ENCODE results near the gene MED13L.
"Not testable (repeated sequence)": the region's sequence is repeated elsewhere in the genome, so short reads cannot be mapped to it uniquely, and the experiment has no call there.

Gene MED13L

DNA sequence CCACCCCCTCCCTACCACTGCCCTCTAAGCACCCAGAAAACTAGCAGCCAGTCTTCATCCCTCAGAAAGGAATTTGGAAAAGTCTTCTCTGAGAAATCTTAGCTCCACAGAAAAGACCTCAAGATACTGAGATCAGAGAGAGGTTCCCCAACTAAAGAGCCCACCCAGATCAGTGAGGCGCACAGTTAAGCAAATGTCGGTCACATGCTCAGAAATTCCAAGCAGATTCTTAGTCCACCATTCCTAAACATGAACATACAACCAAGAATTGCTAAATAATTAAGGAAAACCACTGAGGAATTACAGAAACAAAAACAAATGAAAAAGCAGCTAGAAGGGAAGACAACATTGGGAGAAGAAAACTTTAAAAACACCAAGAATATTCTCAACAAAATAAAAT is 32.3 kb downstream of the MED13L start:
- no peak for DNase-seq

DNA sequence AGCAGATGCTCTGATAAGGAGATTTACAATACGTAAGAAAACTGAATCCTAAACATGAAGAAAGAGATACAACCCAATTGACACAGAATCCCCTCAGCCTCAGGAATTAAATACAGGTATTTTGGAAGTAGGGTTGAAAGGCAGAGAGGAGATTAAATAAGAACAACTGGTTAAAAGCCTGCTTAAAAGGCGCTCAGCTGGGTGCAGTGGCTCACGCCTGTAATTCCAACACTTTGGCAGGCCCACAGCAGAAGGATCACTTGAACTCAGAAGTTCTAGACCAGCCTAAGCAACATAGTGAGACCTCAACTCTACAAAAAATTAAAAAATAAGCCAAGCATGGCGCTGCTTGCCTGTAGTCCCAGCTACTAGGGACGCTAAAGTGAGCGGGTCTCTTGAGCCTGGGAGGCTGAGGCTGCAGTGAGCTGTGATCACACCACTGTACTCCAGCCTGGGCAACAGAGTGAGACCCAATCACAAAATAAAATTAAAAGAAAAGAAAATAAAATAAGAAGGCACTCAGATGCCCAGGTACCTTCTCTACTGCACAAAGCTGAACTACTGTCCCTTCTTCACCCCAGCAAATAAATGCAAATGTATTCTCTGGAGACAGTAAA is 32.9 kb downstream of the MED13L start:
- no peak for DNase-seq

- DNase-seq, result no peak
Observed at GRCh38 chr12:116244001-116244400, 33.5 kb downstream of the MED13L start.

DNA sequence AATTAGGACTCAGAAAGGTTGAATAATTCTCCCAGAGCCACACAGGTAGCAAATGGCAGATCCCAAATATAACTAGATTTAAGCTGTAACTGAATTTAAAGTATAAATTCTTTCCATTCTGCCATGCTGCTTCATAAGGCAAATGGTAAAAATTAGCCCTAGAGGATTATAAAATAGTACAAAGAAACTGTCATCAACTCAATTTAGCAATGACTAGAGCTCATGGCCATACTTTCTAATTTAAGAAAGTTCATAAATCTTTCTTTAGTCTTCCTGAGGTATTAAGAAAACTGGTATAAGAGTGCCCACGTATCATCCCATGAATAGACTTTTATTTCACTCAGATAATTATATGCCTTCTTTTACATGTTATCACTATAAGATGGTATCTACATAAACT is 34.8 kb downstream of the MED13L start:
- no peak for DNase-seq

DNA sequence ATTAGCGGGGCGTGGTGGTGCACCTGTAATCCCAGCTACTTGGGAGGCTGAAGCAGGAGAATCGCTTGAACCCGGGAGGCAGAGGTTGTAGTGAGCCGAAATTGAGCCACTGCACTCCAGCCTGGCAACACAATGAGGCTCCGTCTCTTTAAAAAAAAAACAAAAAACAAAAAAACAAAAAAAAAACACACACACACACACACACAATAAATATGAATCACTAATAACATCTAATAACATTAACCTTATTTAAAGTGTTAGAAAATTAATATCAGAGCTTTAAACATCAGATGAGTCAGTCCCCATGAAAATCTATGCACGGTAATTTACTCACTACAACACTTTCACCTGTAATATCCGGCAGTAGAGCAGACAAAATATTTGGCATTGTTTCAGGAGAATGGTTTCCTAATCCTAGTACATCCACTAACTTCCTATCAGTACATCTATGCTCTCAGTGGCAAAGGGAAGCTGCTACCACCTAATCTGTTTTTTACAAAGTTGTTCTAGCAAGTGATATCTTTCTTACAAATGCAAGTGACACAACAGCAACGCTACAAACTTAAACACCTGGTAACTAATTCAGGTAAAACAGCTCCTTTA is 36.2 kb downstream of the MED13L start:
- DNase-seq, result no peak

- DNase-seq, result not testable (repeated sequence)
Observed at GRCh38 chr12:116238570-116239119, 38.8 kb downstream of the MED13L start.

- no peak for DNase-seq
Observed at GRCh38 chr12:116238149-116238548, 39.3 kb downstream of the MED13L start.

- no peak for DNase-seq
Observed at GRCh38 chr12:116236976-116237375, 40.5 kb downstream of the MED13L start.

GRCh38 chr12:116236148-116236731 is 41.3 kb downstream of the MED13L start:
- DNase-seq, result no peak

DNA sequence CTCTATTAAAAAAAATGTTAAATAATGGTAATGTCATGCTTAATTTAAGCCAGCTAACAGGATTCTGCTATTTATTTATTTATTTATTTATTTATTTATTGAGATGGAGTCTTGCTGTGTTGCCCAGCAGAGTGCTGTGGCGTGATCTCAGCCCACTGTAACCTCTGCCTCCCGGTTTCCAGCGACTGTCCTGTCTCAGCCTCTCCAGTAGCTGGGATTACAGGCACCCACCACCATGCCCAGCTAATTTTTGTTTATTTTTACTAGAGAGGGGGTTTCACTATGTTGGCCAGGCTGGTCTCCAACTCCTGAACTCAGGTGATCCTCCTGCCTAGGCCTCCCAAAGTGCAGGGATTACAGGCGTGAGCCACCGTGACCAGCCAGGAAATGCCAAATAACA is 43.3 kb downstream of the MED13L start:
- not testable (repeated sequence) for DNase-seq

DNA sequence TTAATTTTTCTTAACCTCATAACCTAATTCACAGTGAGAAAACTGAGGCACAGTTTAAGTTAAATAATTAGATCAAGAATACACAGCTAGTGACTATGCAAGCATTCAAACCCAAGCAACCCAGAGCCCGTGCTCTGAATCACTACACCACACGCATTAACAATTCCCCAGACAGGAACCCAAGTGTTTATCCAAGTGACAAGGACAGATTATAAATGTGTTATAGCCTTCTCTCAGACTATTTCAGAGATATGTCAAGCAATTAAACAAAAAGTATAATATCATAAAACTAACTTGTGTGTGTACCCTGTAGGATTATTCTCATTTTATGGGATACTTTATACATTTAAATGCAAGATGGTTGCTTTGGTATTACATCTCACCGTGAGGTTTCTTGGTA is 43.8 kb downstream of the MED13L start:
- no peak for DNase-seq

GRCh38 chr12:116227811-116228210 is 49.7 kb downstream of the MED13L start:
- no peak for DNase-seq

DNA sequence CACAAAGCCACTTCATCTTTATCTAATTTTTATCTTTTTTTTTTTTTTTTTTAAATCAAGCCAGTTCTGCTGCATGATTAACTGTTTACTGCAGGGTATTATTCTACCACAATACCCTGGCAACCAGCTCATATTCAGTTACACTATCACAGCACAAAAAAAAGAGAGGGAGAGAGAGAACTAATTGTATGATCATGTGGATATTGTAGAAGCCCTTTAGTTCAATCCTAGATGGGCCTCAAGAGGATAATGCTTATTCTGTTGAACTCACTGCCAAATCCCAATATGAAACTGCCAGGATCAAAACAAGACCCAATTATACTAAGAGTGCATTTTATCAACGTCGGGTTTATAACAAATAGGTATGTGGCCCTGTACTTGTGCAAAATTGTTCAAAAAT is 51.5 kb downstream of the MED13L start:
- DNase-seq, result no peak

GRCh38 chr12:116222358-116222757 is 55.1 kb downstream of the MED13L start:
- no peak for DNase-seq

GRCh38 chr12:116220756-116221155 is 56.7 kb downstream of the MED13L start:
- no peak for DNase-seq

GRCh38 chr12:116217045-116217735 is 60.3 kb downstream of the MED13L start:
- DNase-seq, result no peak

- no peak for DNase-seq
Observed at GRCh38 chr12:116216022-116216756, 61.3 kb downstream of the MED13L start.

- no peak for DNase-seq
Observed at GRCh38 chr12:116215023-116215422, 62.5 kb downstream of the MED13L start.

DNA sequence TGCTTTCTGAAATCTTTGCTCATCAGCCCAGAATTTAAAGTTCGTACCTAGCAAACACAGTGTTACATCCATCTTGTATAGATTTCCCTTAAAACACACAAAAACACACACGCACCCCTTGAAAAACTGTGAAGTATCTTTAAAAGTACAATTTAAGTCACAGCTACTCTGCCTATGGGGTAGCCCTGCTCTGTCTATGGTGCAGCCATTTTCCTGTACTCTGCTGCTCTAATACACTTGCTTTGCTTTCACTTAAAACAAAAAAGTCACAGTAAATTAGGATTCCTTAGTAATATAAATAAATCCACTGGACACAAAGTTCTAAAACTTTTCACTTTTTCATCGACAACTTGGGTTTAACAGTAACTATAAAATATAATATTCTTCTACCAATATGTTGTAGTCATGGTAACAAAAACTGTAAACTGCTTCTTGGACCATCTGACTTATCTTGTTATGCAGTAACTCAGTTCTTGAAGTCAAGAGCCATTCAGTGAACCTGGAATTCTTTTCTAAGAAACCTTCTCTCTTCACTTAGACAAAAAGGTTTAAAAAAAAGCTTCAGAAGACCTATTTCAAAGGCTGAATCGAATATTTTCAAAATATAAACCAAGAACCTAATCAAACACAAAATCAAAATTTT is 63.5 kb downstream of the MED13L start:
- DNase-seq, result no peak

- no peak for DNase-seq
Observed at GRCh38 chr12:116213014-116213413, 64.5 kb downstream of the MED13L start.

DNA sequence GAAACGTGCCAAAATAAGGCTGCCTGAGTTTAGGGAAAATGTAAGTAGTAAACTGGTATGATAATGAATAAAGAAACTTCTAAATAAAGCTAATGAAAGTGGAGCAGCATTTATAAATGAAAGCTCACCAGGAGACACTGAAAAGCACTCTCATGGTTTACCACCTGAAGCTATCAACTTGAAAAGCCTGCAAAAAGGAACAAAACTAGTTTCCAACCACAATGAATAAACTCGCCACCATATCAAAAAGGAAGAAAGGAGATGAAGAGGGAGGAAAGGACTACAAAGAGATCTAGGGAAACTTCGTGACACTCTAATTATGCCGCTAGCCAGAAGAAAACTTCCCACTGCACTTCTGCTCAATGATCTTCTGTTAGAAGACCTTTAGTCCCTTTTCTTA is 66.7 kb downstream of the MED13L start:
- no peak for DNase-seq

- no peak for DNase-seq
Observed at GRCh38 chr12:116210131-116210530, 67.4 kb downstream of the MED13L start.

DNA sequence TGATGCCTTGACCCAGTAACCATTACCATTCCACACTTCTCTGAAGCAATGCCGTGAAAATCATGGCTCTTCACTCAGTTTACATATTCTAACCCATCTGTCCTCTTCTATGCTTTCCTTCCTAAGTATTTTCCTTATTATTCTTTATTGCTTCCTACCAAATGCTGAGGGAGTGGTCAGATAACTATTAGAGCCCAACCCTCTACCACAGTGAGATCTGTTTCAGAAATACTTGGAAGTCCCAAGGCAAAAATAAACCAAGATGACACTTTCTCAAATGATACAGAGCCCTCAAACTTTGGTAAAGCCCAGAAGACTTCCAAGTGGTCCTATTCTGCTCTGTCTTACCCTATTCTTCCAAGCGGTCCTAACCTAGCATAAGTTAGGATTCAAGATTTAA is 68.0 kb downstream of the MED13L start:
- DNase-seq, result no peak
